HUES64 (cell line): ENCODE results near the gene TMEM178B.
"Not testable (repeated sequence)": the region's sequence is repeated elsewhere in the genome, so short reads cannot be mapped to it uniquely, and the experiment has no call there.

Source experiments
- H3K27ac ChIP-seq: 2 replicates; pipeline ENCODE4 v1.7.0; 2013; ENCODE audit warnings: low read depth, low read length, inconsistent platforms
- H3K27me3 ChIP-seq: 2 replicates; pipeline ENCODE4 v1.6.1; 2013; ENCODE audit warnings: mild to moderate bottlenecking, low read length; ENCODE audit not compliant: insufficient read depth
- H3K36me3 ChIP-seq: 2 replicates; pipeline ENCODE4 v1.6.1; 2013; ENCODE audit warnings: mild to moderate bottlenecking, low read length; ENCODE audit not compliant: insufficient read depth
- H3K4me1 ChIP-seq: 2 replicates; pipeline ENCODE4 v1.6.1; 2013; ENCODE audit warnings: mild to moderate bottlenecking, low read length, moderate library complexity; ENCODE audit not compliant: insufficient read depth
- H3K4me3 ChIP-seq: 2 replicates; pipeline ENCODE4 v1.5.1; 2013; ENCODE audit warnings: mild to moderate bottlenecking, low read length, moderate library complexity
- H3K9ac ChIP-seq: 2 replicates; pipeline ENCODE4 v1.6.1; 2013; ENCODE audit warnings: mild to moderate bottlenecking, low read depth, low read length
- H3K9me3 ChIP-seq: 2 replicates; pipeline ENCODE4 v1.6.1; 2013; ENCODE audit warnings: low read depth, low read length; ENCODE audit not compliant: insufficient read depth
- WGBS: fragments of 150-250, 120-280 bp; methylation state at CpG from one replicate; pipeline ENCODE4 v1.1.7; 2013; ENCODE audit warnings: missing lambda C conversion rate; 5-methylcytosine and 5-hydroxymethylcytosine counted together

Gene TMEM178B

DNA sequence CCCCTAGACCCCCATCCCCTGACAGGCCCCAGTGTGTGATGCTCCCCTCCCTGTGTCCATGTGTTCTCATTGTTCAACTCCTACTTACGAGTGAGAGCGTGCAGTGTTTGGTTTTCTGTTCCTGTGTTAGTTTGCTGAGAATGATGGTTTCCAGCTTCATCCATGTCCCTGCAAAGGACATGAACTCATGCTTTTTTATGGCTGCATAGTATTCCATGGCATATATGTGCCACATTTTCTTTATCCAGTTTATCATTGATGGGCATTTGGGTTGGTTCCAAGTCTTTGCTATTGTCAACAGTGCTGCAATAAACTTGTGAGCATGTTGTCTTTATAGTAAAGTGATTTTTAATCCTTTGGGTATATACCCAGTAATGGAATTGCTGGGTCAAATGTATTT is 42.8 kb downstream of the TMEM178B start:
- H3K27me3 ChIP-seq, H3K9ac ChIP-seq, H3K27ac ChIP-seq, H3K36me3 ChIP-seq, H3K4me3 ChIP-seq, H3K9me3 ChIP-seq, H3K4me1 ChIP-seq: not testable (repeated sequence)
- 100% methylated on average over 2 of the region's 2 CpGs for WGBS

DNA sequence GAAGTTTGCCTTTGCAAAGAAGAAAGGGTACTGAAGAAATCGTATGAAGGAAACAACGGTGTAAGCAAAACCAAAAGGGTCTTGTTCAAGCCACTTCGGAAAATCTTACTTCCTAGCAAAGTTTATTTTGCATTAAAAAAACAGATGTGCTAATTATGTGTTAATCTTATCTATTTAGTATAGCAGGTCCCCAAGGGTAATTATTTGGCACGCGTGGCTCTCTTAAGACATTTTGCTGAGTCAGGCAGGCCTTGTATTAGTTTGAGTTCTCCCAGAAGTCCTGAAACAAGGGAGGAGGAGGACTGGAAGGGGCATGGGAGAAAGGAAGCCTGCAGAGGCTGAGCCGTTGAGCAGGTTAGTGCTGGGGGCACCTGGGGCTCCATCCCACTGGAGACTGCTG is 44.9 kb downstream of the TMEM178B start:
- Histone ChIP-seq H3K4me1 (0 out of 2 replicates have a peak, but pooled peaks cover 10% of the 10 kb centered on the region), H3K9me3 (no peaks in the 10 kb centered on the region), H3K36me3 (no peaks in the 10 kb centered on the region), H3K27me3 (no peaks in the 10 kb centered on the region), H3K4me3 (no peak overlapping the region), H3K9ac (no peak overlapping the region), H3K27ac (no peak overlapping the region)
- 89% methylated on average over 5 of the region's 6 CpGs for WGBS

GRCh38 chr7:141119187-141119586 is 45.3 kb downstream of the TMEM178B start:
- Histone ChIP-seq H3K27me3 (no peaks in the 10 kb centered on the region), H3K36me3 (no peaks in the 10 kb centered on the region), H3K9me3 (no peaks in the 10 kb centered on the region), H3K4me3 (no peak overlapping the region), H3K4me1 (0 out of 2 replicates have a peak, but pooled peaks cover 10% of the 10 kb centered on the region), H3K27ac (no peak overlapping the region), H3K9ac (no peak overlapping the region)
- 95% methylated on average over 4 of the region's 4 CpGs for WGBS

DNA sequence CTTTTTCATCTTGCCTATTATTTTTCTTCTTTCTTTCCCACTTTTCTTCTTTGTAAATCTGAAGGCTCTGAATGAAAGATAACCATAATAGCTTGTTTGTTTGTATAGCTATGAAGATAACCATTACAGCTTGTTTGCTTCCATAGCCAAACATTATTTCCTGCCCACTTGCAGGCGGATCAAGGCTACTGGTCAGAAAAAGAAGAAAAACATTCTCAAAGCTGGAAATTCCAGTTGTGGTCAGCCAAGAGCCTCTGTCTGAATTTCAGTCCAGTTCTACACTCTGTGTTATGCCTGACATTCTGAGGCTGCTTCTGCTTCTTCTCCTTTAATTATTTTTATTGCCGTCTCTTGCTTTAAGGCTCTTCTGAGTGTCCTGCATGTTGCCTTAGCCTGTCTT is 48.9 kb downstream of the TMEM178B start:
- Histone ChIP-seq H3K4me1 (0 out of 2 replicates have a peak, but pooled peaks cover 10% of the 10 kb centered on the region), H3K9ac (no peak overlapping the region), H3K36me3 (no peaks in the 10 kb centered on the region), H3K9me3 (no peaks in the 10 kb centered on the region), H3K27ac (no peak overlapping the region), H3K27me3 (no peaks in the 10 kb centered on the region), H3K4me3 (no peak overlapping the region)
- WGBS: 93% methylated on average over 2 of the region's 2 CpGs

GRCh38 chr7:141123522-141123921 is 49.7 kb downstream of the TMEM178B start:
- Histone ChIP-seq H3K9ac (no peak overlapping the region), H3K27ac (no peak overlapping the region), H3K4me3 (no peak overlapping the region), H3K9me3 (no peaks in the 10 kb centered on the region), H3K36me3 (no peaks in the 10 kb centered on the region), H3K4me1 (0 out of 2 replicates have a peak, but pooled peaks cover 10% of the 10 kb centered on the region), H3K27me3 (no peaks in the 10 kb centered on the region)
- 96% methylated on average over 1 of the region's 1 CpG for WGBS

GRCh38 chr7:141126107-141126506 is 52.2 kb downstream of the TMEM178B start:
- H3K36me3 ChIP-seq: no peaks in the 10 kb centered on the region
- H3K27ac ChIP-seq: no peak overlapping the region
- 0 out of 2 replicates have a peak, but pooled peaks cover 6% of the 10 kb centered on the region for H3K4me1 ChIP-seq
- no peaks in the 10 kb centered on the region for H3K9me3 ChIP-seq
- H3K4me3 ChIP-seq: no peak overlapping the region
- H3K9ac ChIP-seq: no peak overlapping the region
- H3K27me3 ChIP-seq: no peaks in the 10 kb centered on the region
- WGBS: 92% methylated on average over 3 of the region's 5 CpGs

DNA sequence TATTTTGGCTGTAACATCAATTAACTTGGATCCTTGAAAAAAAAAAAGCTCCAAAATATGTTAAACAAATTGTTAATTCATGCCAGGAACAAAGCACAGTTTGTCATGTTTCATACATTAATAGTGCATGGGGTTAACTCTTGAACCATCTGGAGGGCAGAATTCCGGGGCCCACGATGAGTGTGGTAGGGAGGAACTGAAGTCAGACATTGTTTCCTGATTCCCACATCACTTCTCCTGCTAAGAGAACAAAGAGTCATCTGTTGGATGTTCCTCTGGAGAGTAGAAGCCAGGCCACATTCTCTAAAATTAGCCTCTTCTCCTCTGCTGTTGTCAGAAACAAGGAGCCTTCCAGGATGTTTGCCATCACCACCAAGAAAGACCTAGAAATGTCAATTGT is 54.6 kb downstream of the TMEM178B start:
- H3K4me1 ChIP-seq: no peaks in the 10 kb centered on the region
- H3K4me3 ChIP-seq: no peak overlapping the region
- no peaks in the 10 kb centered on the region for H3K9me3 ChIP-seq
- H3K27me3 ChIP-seq: no peaks in the 10 kb centered on the region
- no peak overlapping the region for H3K9ac ChIP-seq
- no peaks in the 10 kb centered on the region for H3K36me3 ChIP-seq
- no peak overlapping the region for H3K27ac ChIP-seq
- 92% methylated on average over 2 of the region's 2 CpGs for WGBS

- no peak overlapping the region for H3K9ac ChIP-seq
- no peak overlapping the region for H3K4me3 ChIP-seq
- H3K27me3 ChIP-seq: no peaks in the 10 kb centered on the region
- H3K36me3 ChIP-seq: no peaks in the 10 kb centered on the region
- no peaks in the 10 kb centered on the region for H3K9me3 ChIP-seq
- no peak overlapping the region for H3K27ac ChIP-seq
- 96% methylated on average over 2 of the region's 2 CpGs for WGBS
- no peaks in the 10 kb centered on the region for H3K4me1 ChIP-seq
These were observed 55.1 kb downstream of the TMEM178B start for GRCh38 chr7:141128931-141129330.

GRCh38 chr7:141132671-141133070 is 58.8 kb downstream of the TMEM178B start:
- H3K36me3 ChIP-seq: no peaks in the 10 kb centered on the region
- no peak overlapping the region for H3K4me3 ChIP-seq

GRCh38 chr7:141133646-141134045 is 59.8 kb downstream of the TMEM178B start:
- 91% methylated on average over 1 of the region's 1 CpG for WGBS
- H3K9ac ChIP-seq: no peak overlapping the region
- H3K4me3 ChIP-seq: no peak overlapping the region
- no peaks in the 10 kb centered on the region for H3K27me3 ChIP-seq
- no peaks in the 10 kb centered on the region for H3K9me3 ChIP-seq
- H3K27ac ChIP-seq: no peak overlapping the region
- H3K36me3 ChIP-seq: no peaks in the 10 kb centered on the region
- no peaks in the 10 kb centered on the region for H3K4me1 ChIP-seq

More at GRCh38 chr7:141132671-141133070, 58.8 kb downstream of the TMEM178B start:
- 96% methylated on average over 3 of the region's 3 CpGs for WGBS
- Histone ChIP-seq H3K9ac (no peak overlapping the region), H3K27ac (no peak overlapping the region), H3K27me3 (no peaks in the 10 kb centered on the region), H3K4me1 (no peaks in the 10 kb centered on the region), H3K9me3 (no peaks in the 10 kb centered on the region)

DNA sequence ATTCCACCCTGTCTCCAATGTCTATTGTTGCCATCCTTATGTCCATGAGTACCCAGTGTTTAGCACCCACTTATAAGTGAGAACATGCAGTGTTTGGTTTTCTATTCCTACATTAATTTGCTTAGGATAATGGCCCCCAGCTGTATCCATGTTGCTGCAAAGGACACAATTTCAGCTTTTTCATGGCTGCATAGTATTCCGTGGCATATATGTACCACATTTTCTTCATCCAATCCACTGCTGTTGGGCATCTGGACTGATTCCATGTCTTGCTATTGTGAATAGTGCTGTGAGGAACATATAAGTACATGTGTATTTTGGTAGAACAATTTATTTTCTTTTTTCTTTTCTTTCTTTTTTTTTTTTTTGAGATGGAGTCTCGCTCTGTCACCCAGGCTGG is 68.2 kb downstream of the TMEM178B start:
- H3K4me3 ChIP-seq: no peak overlapping the region
- H3K9ac ChIP-seq: no peak overlapping the region
- no peaks in the 10 kb centered on the region for H3K27me3 ChIP-seq
- WGBS: 89% methylated on average over 2 of the region's 2 CpGs
- H3K4me1 ChIP-seq: 0 out of 2 replicates have a peak, but pooled peaks cover 9% of the 10 kb centered on the region
- H3K27ac ChIP-seq: no peak overlapping the region
- no peaks in the 10 kb centered on the region for H3K36me3 ChIP-seq
- peaks cover 6% of the 10 kb centered on the region; the same call in 1 of the 2 replicates for H3K9me3 ChIP-seq
